Central memory CD8-positive, alpha-beta T cell (primary cell): ENCODE results near the gene TLN1.

Experiments
- ATAC-seq: fragments of 150-1000 bp; cut with Tn5 transposase; replicated peaks from 2 replicates; pipeline ENCODE4 v1.10.0; 2022; ENCODE audit warnings: mild to moderate bottlenecking, moderate FRiP score, moderate number of reproducible peaks; ENCODE audit not compliant: poor library complexity, severe bottlenecking; ENCODE audit errors: extremely low read depth
- DNase-seq, 2 donors: peaks; one replicate each; pipeline ENCODE4 v3.0.0; 2021; ENCODE audit warnings: low spot score in 2 of 2
- H3K27ac Mint-ChIP-seq: one replicate; pipeline ENCODE4 v1.8.0; 2022; ENCODE audit warnings: low read depth, mild to moderate bottlenecking, moderate library complexity, mixed read lengths
- H3K27me3 Mint-ChIP-seq: one replicate; pipeline ENCODE4 v1.8.0; 2022; ENCODE audit warnings: mixed read lengths
- H3K36me3 Mint-ChIP-seq: one replicate; pipeline ENCODE4 v1.8.0; 2022; ENCODE audit warnings: mild to moderate bottlenecking, moderate library complexity, mixed read lengths; ENCODE audit not compliant: insufficient read depth
- H3K4me1 Mint-ChIP-seq: one replicate; pipeline ENCODE4 v1.8.0; 2022; ENCODE audit warnings: mixed read lengths
- H3K4me3 Mint-ChIP-seq: one replicate; pipeline ENCODE4 v1.8.0; 2022; ENCODE audit warnings: mild to moderate bottlenecking, moderate library complexity, mixed read lengths
- H3K9me3 Mint-ChIP-seq: one replicate; pipeline ENCODE4 v1.8.0; 2022; ENCODE audit warnings: mixed read lengths

Gene TLN1

GRCh38 chr9:35681341-35682002 lies 50.5 kb downstream of the TLN1 start:
- ATAC-seq: no peak
- H3K27ac Mint-ChIP-seq: no peak overlapping the region
- peaks cover 6% of the 10 kb centered on the region for H3K36me3 Mint-ChIP-seq
- H3K27me3 Mint-ChIP-seq: peaks cover 3% of the 10 kb centered on the region
- no peak overlapping the region for H3K4me3 Mint-ChIP-seq
- H3K4me1 Mint-ChIP-seq: peaks cover 1% of the 10 kb centered on the region
- H3K9me3 Mint-ChIP-seq: no peaks in the 10 kb centered on the region
- DNase-seq: no peak

- no peak overlapping the region for H3K4me3 Mint-ChIP-seq
- H3K27me3 Mint-ChIP-seq: peaks cover 9% of the 10 kb centered on the region
- ATAC-seq: no peak
- peaks cover 2% of the 10 kb centered on the region for H3K36me3 Mint-ChIP-seq
- no peaks in the 10 kb centered on the region for H3K9me3 Mint-ChIP-seq
- no peak for DNase-seq
- H3K27ac Mint-ChIP-seq: no peak overlapping the region
- peaks cover 5% of the 10 kb centered on the region for H3K4me1 Mint-ChIP-seq
Measured at GRCh38 chr9:35680331-35681105, 51.5 kb downstream of the TLN1 start.

GRCh38 chr9:35679766-35680330 lies 52.1 kb downstream of the TLN1 start:
- Mint-ChIP-seq H3K4me1 (peaks cover 5% of the 10 kb centered on the region), H3K27ac (no peak overlapping the region), H3K9me3 (no peaks in the 10 kb centered on the region), H3K36me3 (peaks cover 2% of the 10 kb centered on the region), H3K4me3 (no peak overlapping the region), H3K27me3 (peaks cover 12% of the 10 kb centered on the region)
- no peak for ATAC-seq
- DNase-seq: no peak

- DNase-seq (no peak), ATAC-seq (no peak)
- no peak overlapping the region for H3K27ac Mint-ChIP-seq
- H3K27me3 Mint-ChIP-seq: peaks cover 19% of the 10 kb centered on the region
- H3K4me3 Mint-ChIP-seq: no peak overlapping the region
- H3K36me3 Mint-ChIP-seq: peaks cover 2% of the 10 kb centered on the region
- peaks cover 5% of the 10 kb centered on the region for H3K4me1 Mint-ChIP-seq
- no peaks in the 10 kb centered on the region for H3K9me3 Mint-ChIP-seq
Measured at GRCh38 chr9:35679091-35679490, 52.9 kb downstream of the TLN1 start.

GRCh38 chr9:35675732-35676392 lies 56.1 kb downstream of the TLN1 start:
- DNase-seq (no peak), ATAC-seq (no peak)
- H3K4me1 Mint-ChIP-seq: peaks cover 5% of the 10 kb centered on the region
- H3K4me3 Mint-ChIP-seq: peak overlapping the region; percentile 69
- no peaks in the 10 kb centered on the region for H3K9me3 Mint-ChIP-seq
- peaks cover 21% of the 10 kb centered on the region for H3K27me3 Mint-ChIP-seq
- H3K27ac Mint-ChIP-seq: no peak overlapping the region
- peaks cover 2% of the 10 kb centered on the region for H3K36me3 Mint-ChIP-seq

GRCh38 chr9:35675204-35675603 lies 56.8 kb downstream of the TLN1 start:
- Mint-ChIP-seq H3K4me3 (peak overlapping the region; percentile 69), H3K9me3 (no peaks in the 10 kb centered on the region), H3K27me3 (peaks cover 21% of the 10 kb centered on the region), H3K4me1 (peaks cover 5% of the 10 kb centered on the region), H3K27ac (no peak overlapping the region), H3K36me3 (peaks cover 2% of the 10 kb centered on the region)
- no peak for ATAC-seq
- no peak for DNase-seq

- Mint-ChIP-seq H3K9me3 (no peaks in the 10 kb centered on the region), H3K4me1 (peaks cover 5% of the 10 kb centered on the region), H3K4me3 (peak overlapping the region; percentile 45)
Measured at GRCh38 chr9:35674025-35674361, 58.0 kb downstream of the TLN1 start.

GRCh38 chr9:35673132-35674024 lies 58.6 kb downstream of the TLN1 start, which contains the start of gene CA9:
Gene CA9 (plus strand): TSS chr9:35673928. CDS start chr9:35673960, 32 bp downstream.
- no peak within 1 kb of the TSS for H3K27ac Mint-ChIP-seq
- ATAC-seq (no peak), DNase-seq (no peak)
- peak within 1 kb of the TSS; percentile 45 for H3K4me3 Mint-ChIP-seq
- no peaks in the 10 kb centered on the region for H3K9me3 Mint-ChIP-seq
- H3K36me3 Mint-ChIP-seq: peaks cover 2% of the 10 kb centered on the region
- peaks cover 5% of the 10 kb centered on the region for H3K4me1 Mint-ChIP-seq
- peaks cover 21% of the 10 kb centered on the region for H3K27me3 Mint-ChIP-seq

More at GRCh38 chr9:35674025-35674361, 58.0 kb downstream of the TLN1 start:
- peaks cover 2% of the 10 kb centered on the region for H3K36me3 Mint-ChIP-seq
- ATAC-seq: no peak
- H3K27me3 Mint-ChIP-seq: peaks cover 21% of the 10 kb centered on the region
- no peak for DNase-seq
- no peak overlapping the region for H3K27ac Mint-ChIP-seq

- peaks cover 6% of the 10 kb centered on the region for H3K27me3 Mint-ChIP-seq
- H3K36me3 Mint-ChIP-seq: no peaks in the 10 kb centered on the region
- no peak overlapping the region for H3K4me3 Mint-ChIP-seq
- H3K9me3 Mint-ChIP-seq: no peaks in the 10 kb centered on the region
- H3K27ac Mint-ChIP-seq: no peak overlapping the region
- no peak for DNase-seq
- H3K4me1 Mint-ChIP-seq: peaks cover 21% of the 10 kb centered on the region
- ATAC-seq: no peak
Measured at GRCh38 chr9:35669331-35670145, 62.5 kb downstream of the TLN1 start.

- Mint-ChIP-seq H3K36me3 (no peaks in the 10 kb centered on the region), H3K27me3 (no peaks in the 10 kb centered on the region), H3K4me3 (no peak overlapping the region), H3K27ac (no peak overlapping the region), H3K9me3 (no peaks in the 10 kb centered on the region), H3K4me1 (peaks cover 34% of the 10 kb centered on the region)
- no peak for ATAC-seq
- DNase-seq: no peak
Measured at GRCh38 chr9:35667939-35668338, 64.1 kb downstream of the TLN1 start.

- DNase-seq (no peak), ATAC-seq (no peak)
- Mint-ChIP-seq H3K4me1 (peaks cover 48% of the 10 kb centered on the region), H3K36me3 (peaks cover 3% of the 10 kb centered on the region), H3K4me3 (peak overlapping the region; percentile 5), H3K27ac (no peak overlapping the region), H3K27me3 (no peaks in the 10 kb centered on the region), H3K9me3 (no peaks in the 10 kb centered on the region)
Measured at GRCh38 chr9:35666549-35666948, 65.4 kb downstream of the TLN1 start.
